Measurements from ENCODE around the gene FOXK2.

FOXK2 gene

DNA sequence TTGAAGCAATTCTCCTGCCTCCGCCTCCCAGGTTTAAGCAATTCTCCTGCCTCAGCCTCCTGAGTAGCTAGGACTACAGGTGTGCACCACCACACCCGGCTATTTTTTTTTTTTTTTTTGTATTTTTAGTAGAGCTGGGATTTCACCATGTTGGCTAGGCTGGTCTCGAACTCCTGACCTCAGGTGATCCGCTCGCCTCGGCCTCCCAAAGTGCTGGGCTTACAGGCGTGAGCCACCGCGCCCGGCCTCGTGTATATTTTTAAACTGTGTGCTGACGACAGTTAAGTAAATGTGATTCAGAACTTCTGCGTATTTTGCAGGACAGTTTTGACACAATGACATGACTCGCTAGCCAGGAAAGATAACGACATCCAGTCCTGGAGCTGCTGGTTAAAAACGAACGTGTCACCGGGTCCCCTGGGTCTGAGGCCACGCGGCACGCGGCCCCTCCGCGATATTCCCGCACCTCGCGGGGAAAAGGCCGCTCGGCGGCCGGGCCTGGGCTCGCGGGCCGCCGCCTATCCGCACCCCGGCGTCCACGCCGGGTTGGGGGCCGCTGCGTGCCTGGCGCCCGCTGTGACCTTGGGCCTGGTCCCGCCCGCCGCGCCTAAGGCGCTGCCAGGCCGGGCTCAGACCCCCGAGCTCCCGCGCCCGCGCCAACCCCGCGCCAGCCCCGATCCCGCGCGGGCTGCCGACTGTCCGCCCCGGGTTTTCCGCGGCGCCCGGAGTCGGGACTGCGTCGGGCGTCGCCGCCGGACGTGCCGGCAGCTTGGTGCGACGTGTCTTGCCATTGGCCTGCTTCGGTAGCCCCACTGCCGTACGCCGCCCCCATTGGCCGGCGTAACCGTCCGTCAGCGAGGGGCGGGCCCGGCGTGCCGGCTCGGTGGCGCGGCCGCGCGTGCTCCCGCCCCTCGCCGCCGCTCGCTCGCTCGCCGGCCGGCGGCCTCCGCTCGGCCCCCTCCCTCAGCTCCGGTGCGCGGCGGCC lies at the start of gene FOXK2:
Gene FOXK2, plus strand, starts transcription at position 907 of the 985 bp plus-strand sequence. CDS start 157 bp downstream, outside the sequence.
- in situ Hi-C loops (cut with MboI; ENCODE audit: low sequenced_read_pairs), result no loop called here

DNA sequence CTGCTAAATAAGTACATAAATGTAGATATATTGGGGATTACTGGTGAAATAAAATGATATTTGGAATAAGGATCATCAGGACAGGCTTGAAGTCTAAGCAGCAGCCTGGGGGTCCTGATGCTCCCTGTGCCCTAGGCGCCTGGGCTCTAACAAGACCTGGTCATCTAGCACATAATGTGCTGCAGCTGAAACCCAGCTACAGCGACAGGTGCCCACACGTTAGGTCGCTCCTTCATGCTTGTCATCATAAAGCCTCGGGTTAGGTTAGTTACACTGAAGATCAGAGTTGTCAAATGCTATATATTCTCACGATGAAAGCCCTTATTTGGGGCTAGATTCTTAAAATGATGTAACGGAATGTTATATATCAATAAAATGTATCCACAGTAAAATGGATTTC lies 49.5 kb upstream of the FOXK2 start:
- in situ Hi-C loops (cut with MboI; ENCODE audit: low sequenced_read_pairs), result no loop called here

DNA sequence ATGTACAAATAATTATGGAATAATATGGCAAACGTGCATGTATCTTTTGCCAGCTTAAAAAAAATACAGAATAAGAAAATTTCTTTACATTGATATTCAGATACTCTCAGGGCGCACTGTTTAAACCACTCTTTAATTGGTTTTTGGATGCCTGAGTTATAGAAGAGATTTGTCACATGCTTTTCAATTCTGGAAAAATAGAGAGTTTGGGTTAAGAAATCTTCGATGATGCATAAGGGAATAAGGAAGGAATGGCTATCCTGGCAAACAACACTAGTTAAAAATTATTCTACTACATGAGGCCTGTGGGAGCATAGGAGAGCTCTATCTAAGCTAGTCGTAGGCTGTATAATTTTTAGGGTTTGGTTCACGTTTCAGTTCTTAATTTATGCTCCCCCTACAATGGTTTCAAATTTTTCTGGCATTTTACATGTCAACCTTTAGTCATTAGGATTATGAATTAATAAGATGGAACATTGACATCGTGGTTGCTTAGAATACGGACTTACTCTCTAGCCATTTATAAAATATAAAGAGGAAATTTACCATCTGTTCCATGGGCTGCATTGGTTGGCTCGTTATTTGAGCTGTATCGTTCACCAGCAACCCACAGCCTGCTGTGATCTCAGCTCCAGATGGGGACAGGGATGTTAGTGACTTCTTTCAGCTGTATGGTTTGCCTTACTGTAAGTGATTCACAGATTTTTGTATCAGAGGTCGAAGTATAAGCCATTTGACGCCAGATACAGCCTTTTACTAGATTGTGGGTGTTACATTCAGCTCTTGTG lies 45.1 kb upstream of the FOXK2 start:
- in situ Hi-C loops (cut with MboI; ENCODE audit: low sequenced_read_pairs), result no loop called here

DNA sequence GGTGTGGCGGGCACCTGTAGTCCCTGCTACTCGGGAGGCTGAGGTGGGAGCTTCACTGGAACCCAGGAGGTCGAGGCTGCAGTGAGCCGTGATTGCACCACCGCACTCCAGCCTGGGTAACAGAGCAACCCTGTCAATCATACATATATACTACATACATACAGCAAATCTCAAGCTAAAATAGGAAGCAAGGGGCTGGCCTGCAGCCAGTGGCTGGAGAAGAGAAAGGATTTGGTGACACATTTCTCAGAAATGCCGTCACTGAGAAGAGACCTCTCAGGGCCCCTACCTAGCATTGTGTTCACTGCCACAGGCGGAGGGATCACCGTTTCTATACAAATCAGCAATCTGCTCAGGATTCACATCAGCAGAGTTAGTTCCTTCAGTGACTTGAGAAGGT lies 44.1 kb upstream of the FOXK2 start:
- in situ Hi-C loops (cut with MboI; ENCODE audit: low sequenced_read_pairs), result no loop called here

DNA sequence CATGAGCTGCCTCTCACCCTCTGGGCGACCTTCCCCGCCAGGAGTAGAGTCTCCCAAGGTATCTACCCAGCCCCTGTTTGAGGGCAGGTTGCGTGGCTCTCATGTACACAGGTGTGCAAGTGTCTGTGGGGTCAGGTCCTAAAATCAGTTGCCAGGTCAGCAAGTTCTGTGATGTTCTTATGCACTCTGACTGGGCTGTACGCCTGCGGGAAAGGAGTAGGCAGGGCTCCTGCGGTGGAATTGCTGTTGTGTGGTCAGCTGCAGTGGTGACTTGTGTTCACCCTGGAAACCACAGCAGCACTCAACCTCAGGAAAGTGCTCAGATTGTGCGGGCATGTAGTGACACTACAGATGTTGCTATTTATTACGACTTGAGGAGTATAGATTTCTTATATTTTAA lies 41.6 kb upstream of the FOXK2 start:
- in situ Hi-C loops (cut with MboI; ENCODE audit: low sequenced_read_pairs), result no loop called here

DNA sequence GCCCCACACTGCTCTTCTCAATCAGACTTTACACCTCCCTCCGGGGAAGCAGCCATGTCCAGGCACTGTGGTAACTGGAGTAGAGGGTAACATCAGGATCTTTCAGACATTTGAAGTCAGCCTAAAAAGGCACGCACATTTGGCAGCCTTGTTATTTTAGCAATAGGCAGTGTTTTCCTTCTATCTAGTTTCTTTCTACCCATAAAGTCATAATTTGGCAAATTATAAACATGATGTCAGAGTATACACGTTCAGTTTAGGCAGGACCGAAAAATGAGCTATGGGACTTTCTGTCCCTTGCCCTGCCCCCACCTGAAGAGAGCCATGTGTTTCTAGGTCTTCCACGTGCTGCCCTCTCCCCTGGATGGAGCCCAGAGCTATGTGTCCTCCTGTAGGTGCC lies 39.9 kb upstream of the FOXK2 start:
- in situ Hi-C loops (cut with MboI; ENCODE audit: low sequenced_read_pairs), result no loop called here

DNA sequence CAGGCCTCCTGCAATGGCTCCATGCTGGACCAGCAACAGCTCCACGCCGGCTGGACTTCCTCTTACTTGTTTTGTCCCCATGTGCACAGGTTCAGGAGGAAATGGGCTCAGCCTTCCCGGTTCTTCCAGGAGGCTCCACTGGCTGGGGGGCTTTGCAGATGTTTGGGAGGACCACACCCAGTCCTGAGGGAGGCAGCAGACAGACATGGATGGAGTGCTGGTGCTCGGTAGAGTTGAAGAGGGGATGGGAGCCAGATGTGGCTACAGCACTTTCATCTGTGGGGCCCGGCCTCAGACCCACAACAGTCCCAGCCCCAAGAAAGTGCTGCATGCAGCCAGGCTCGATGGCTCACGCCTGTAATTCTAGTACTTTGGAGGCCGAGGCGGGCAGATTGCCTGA lies 39.2 kb upstream of the FOXK2 start:
- in situ Hi-C loops (cut with MboI; ENCODE audit: low sequenced_read_pairs), result no loop called here

DNA sequence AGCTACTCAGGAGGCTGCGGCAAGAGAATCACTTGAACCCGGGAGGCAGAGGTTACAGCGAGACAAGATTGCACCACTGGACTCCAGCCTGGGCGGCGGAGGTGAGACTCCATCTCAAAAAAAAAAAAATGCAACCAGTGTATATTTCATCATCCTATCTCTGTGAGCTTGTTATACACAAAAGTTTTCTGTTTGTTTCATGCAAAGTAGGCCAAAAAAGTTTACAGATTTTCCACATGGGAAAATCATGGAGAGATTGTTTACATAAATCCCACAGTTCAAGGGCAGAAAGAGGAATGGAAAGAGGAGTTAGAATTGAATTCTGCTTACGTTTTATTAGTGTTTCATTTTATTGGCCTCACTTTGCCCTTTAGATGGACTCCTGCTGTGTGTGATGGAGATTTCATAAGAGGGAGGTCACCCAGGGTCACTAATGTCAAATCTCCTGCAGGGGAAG lies 36.3 kb upstream of the FOXK2 start:
- in situ Hi-C loops (cut with MboI; ENCODE audit: low sequenced_read_pairs), result no loop called here

DNA sequence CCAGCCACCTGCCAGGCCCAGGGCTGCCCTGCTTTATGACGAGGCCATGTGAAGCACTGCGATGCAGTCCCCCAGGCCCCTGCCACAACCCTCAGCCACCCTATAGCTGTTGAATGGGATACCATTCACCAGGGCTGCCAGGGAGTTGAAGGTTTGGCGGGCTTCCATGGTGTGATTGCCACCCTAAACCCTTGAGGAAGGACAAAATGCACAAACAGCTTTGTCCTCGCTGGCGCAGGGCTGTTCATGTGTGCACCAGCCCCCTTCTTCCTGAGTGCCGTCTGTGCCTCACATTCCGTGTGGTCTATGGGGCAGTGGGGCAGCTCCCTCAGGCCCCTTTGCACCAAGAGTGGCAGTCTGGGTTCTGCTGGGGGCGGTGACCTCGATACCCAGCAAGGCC lies 35.7 kb upstream of the FOXK2 start:
- in situ Hi-C loops (cut with MboI; ENCODE audit: low sequenced_read_pairs), result no loop called here

DNA sequence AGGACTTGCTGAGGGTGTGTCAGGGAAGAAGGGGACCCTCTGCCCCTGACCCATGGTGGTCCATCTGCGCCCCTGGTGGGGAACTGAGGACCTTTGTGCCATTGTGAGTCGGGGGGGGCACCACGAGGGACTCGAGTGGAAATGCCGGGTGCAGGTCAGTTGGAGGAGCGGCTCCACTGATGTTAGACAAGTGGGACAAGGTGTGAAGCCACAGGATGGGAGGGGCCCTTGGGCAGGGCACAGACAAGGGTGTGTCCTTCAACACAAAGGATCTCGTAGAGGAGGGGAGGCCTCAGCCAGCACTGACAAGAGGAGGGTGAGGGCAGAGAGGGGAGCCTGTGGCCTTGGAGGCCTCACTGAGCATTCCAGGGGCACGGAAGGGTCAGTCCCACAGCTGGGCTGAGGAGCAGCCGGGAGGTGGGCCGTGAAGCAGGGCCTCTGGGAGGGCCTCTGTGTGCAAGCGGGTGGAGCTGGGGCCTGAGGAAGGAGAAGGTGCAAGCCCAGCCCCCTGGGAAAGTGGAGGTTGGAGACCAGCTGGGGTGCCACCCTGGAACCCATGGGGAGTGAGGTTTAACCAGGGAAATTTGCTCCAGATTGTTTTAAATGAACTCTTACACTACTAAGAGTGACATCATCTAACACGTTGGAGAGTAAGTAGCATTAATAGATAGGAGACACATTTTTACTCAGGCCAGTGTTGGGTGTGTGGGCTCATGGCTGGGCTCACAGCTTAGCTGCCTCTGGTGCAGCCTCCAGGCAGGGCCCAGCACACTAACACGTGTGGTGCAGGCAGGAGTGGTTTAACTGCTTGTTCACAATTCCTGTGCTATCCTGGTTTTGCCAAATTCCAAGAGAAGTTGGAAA lies 33.1 kb upstream of the FOXK2 start:
- in situ Hi-C loops (cut with MboI; ENCODE audit: low sequenced_read_pairs), result no loop called here

DNA sequence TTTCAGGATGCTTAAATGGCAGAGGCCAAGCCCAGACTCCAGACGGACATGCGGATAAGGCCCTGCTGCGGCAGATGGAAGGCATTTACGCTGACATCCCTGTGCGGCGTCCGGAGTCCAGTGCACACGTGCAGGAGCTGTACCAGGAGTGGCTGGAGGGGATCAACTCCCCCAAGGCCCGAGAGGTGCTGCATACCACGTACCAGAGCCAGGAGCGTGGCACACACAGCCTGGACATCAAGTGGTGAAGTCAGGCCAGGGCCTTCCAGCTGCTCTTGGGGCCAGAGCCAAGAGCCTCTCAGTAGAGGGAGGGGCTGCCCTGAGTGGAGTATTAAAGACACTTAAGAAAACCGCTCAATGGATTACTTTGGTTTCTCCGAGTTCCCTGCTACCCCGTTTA lies 31.6 kb upstream of the FOXK2 start:
- in situ Hi-C loops (cut with MboI; ENCODE audit: low sequenced_read_pairs), result no loop called here

DNA sequence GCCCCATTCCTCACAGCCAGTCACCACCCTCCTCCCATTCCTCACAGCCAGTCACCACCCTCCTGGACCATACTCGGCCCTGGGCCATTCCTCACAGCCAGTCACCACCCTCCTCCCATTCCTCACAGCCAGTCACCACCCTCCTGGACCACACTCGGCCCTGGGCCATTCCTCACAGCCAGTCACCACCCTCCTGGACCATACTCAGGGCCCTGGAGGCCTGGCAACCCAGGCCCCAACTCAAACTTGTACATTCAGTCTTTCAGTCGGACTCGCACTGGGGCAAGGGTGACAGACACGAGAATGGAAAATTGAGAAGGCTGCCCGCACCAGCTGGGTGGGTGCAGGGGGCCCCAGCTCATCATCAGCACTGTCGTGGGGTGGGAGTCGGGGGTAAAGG lies 30.4 kb upstream of the FOXK2 start:
- in situ Hi-C loops (cut with MboI; ENCODE audit: low sequenced_read_pairs), result no loop called here

DNA sequence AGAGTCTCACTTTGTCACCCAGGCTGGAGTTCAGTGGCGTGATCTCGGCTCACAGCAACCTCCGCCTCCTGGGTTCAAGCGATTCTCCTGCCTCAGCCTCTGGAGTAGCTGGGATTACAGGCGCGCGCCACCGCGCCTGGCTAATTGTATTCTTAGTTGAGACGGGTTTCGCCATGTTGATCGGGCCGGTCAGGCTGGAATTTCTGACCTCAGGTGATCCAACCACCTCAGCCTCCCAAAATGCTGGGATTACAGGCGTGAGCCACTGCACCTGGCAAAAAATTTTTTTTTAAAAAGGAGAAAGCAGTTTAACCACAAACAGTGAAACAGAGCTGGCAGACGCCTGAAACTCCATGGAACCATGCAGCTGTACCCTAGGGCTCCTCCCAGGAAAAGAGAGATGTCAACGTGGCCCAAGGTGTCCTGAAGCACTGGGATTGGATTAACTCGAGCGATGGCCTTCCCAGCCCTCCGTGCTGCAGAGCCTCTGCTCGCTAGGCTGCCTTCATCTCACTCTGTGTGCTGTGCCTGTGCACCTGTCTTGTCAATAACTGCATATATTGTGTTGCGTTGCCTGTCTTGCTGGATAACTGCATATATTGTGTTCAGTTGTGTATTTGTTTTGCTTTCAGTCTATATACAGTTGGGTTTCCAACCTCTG lies 29.6 kb upstream of the FOXK2 start:
- in situ Hi-C loops (cut with MboI; ENCODE audit: low sequenced_read_pairs), result no loop called here

DNA sequence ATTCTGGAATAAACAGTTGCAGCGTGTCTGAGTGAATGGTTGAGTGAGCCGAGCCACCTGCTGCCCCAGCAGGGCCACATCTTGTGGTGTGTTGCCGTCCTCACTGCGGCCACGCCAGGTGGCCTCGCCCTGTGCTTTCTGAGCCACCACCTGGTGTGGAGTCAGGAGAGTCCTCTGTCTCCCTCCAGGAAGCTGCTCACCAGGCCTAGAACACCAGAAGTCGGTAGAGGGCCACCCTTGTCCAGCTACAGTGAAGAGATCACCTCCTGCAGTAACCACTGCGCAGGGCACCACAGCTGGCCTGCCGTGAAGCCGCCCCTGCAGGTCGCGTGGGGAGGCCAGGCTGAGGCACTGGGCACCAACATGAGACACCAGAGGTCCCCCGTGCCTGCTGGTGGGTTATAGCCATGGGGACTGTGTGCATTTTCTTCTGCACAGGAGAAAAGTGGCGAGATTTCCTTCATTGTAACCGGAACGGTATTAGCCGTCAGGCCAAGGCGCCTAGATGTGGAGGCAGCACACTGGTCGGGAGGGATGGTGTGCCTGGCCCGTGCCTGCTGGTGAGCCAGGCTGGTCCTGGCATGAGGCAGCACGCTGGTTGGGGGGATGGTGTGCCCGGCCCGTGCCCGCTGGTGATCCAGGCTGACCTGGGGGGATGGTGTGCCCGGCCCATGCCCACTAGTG lies 28.9 kb upstream of the FOXK2 start:
- in situ Hi-C loops (cut with MboI; ENCODE audit: low sequenced_read_pairs), result no loop called here

DNA sequence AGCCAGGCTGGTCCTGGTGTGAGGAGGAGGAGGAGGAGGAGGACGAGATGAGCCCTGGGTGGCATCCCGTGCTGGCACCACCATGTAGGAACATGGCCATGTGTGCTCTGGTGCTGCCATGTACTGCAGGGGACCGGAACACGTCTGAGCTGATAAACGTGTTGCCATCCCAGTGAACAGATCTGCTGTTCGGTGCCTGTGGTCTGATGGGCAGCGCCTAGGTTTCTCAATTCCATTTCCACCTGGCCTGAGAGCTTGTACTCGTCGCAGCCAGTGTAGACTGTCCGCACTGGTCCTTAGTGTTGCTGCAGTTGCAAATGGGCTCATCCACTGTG lies 28.4 kb upstream of the FOXK2 start:
- in situ Hi-C loops (cut with MboI; ENCODE audit: low sequenced_read_pairs), result no loop called here

DNA sequence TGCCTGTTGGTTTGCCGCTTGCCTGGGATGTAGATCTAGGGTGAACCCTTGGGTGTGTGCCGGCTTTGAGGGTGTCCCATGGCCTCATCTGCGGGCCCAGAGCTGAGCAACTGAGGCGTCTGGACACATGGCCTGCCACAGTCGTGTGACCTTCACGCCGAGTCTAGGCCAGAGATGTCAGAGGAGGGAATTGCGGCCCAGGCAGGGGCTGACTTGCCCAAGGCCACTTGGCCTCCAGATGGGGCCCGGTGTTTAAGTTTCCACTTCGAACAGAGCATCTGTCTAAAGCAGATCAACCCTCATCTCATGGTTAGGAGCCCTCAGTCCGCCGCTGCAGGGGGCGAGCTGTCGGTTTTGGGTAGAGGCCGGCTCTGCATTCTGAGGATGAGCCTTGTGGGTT lies 28.0 kb upstream of the FOXK2 start:
- in situ Hi-C loops (cut with MboI; ENCODE audit: low sequenced_read_pairs), result no loop called here

DNA sequence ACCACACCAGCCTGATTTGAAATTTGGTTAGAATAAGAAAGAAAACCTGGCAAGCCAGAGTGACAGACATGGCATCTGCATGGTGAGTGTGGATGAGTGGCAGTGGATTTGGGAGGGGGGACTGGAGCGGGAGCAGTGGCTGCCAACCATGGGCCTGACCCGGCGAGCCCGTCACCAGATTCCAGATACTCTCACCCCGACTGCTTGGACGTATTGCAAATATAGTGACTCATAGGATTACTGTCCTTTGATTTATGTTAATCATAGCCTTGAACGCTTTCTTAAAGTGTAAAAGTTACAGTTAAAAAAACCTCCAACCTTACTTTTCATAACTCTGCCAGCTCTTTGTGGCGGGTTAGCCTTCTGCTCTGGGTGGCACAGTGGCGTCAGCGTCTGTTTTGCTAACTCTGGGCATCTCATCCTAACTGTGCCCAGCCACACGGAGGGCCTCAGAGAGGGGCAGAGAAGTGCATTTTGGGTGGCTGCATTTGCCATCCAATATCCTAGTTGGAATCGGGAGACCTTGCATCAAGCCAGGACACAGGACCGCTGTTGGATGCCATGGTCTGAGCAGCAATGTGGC lies 26.8 kb upstream of the FOXK2 start:
- in situ Hi-C loops (cut with MboI; ENCODE audit: low sequenced_read_pairs), result no loop called here

DNA sequence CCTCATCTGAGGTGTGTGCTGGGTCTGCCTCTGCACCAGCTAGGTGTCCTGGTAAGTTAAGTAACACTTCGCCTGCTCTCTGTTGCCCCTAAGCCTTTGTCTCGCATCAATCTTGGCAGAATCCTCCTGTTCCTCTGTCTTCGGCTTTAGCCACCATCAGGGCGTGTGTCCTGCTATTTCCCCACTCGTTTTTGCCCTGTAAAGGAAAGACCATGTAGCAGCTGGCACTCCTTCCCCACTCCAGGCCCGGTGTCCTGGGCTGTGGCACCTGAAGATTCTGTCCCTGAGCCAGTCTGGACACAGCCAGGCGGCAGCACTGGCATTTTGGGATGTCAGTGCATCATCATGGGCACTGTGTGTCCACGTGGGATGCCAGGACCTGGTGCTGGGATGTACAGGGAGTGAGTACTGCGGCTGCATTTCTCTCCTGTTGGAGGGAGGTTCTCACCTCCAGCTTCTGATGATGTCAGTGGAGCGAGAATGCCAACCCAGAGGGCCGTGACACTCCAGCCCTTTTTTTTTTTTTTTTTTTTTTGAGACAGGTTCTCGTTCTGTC lies 26.2 kb upstream of the FOXK2 start:
- in situ Hi-C loops (cut with MboI; ENCODE audit: low sequenced_read_pairs), result no loop called here

Measured in HL-60/S4 (cell line).